PFSK-1 (cell line): ENCODE data around the gene IPO5.

Experiments used
- POLR2AphosphoS5 ChIP-seq: IDR thresholded peaks from 2 replicates; pipeline ENCODE4 v1.6.1; 2012; ENCODE audit warnings: low read depth, mild to moderate bottlenecking, control low read depth, low read length, moderate library complexity
- REST ChIP-seq, 2 experiments: IDR thresholded peaks; 2 replicates each; pipeline versions ENCODE4 v1.6.1 to v1.8.0; 2011 to 2012; ENCODE audit warnings: low read depth in 2 of 2, low read length in 2 of 2, control low read depth in 1 of 2, inconsistent platforms in 1 of 2, mild to moderate bottlenecking in 1 of 2, moderate library complexity in 1 of 2; ENCODE audit not compliant: insufficient read depth in 1 of 2
- TAF1 ChIP-seq: IDR thresholded peaks from 2 replicates; pipeline ENCODE4 v1.6.1; 2012; ENCODE audit warnings: low read length, control low read depth, borderline replicate concordance; ENCODE audit not compliant: insufficient read depth

GRCh38 chr13:97912139-97912535 is 41.3 kb upstream of the IPO5 start:
- TF ChIP-seq POLR2AphosphoS5 (no peak), REST (IDR thresholded peaks at IDR 0.05; ENCODE audit: insufficient read depth in 1 of 2, low read depth in 2 of 2, low read length in 2 of 2) (no peak), TAF1 (no peak)
